Measurements from ENCODE around the gene CTDP1.

DNA sequence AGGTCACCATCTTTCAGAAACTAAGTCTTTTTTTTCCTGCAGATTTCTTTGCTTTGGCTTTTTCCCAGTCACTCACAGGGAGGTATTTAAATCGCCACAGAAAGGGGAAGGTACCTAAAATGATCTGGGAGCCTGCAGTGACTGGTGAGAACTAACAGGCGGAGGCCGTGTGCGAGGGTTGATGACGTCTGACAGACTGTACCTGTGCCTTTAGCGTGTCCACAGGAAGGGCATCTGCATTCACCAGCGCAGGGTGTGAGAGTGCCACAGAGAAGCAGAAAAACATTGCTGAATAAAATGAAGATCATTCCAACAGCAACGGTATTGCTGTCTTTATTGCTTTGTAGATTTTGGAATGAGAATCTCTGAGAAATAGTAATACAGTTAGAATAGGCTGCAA is 5.7 kb downstream of the CTDP1 start:
- TF ChIP-seq, protein P1, sequence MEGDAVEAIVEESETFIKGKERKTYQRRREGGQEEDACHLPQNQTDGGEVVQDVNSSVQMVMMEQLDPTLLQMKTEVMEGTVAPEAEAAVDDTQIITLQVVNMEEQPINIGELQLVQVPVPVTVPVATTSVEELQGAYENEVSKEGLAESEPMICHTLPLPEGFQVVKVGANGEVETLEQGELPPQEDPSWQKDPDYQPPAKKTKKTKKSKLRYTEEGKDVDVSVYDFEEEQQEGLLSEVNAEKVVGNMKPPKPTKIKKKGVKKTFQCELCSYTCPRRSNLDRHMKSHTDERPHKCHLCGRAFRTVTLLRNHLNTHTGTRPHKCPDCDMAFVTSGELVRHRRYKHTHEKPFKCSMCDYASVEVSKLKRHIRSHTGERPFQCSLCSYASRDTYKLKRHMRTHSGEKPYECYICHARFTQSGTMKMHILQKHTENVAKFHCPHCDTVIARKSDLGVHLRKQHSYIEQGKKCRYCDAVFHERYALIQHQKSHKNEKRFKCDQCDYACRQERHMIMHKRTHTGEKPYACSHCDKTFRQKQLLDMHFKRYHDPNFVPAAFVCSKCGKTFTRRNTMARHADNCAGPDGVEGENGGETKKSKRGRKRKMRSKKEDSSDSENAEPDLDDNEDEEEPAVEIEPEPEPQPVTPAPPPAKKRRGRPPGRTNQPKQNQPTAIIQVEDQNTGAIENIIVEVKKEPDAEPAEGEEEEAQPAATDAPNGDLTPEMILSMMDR (IDR thresholded peaks at IDR 0.05), result no peak
- TF ChIP-seq POLR2A (IDR thresholded peaks at IDR 0.05) (no peak), POLR2AphosphoS5 (IDR thresholded peaks at IDR 0.05) (no peak)
